ENCODE results near the gene INHBA.

The INHBA gene

GRCh38 chr7:41702635-41703371, at the start of gene INHBA:
Gene INHBA (minus strand): TSS chr7:41703090. CDS start chr7:41700374, 2,716 bp downstream.
- DNase-seq (ENCODE audit: low spot score) = no peak

GRCh38 chr7:41752615-41753014, 49.7 kb upstream of the INHBA start:
- no peak for DNase-seq (ENCODE audit: low spot score)

- DNase-seq (ENCODE audit: low spot score) = no peak
Observed at GRCh38 chr7:41750661-41751540, 48.0 kb upstream of the INHBA start.

GRCh38 chr7:41747961-41748360, 45.1 kb upstream of the INHBA start:
- DNase-seq (ENCODE audit: low spot score) = no peak

GRCh38 chr7:41745451-41745850, 42.6 kb upstream of the INHBA start:
- DNase-seq (ENCODE audit: low spot score) = no peak

GRCh38 chr7:41744161-41744560, 41.3 kb upstream of the INHBA start:
- no peak for DNase-seq (ENCODE audit: low spot score)

- DNase-seq (ENCODE audit: low spot score) = no peak
Observed at GRCh38 chr7:41742401-41743020, 39.6 kb upstream of the INHBA start.

- DNase-seq (ENCODE audit: low spot score) = no peak
Observed at GRCh38 chr7:41738806-41739205, 35.9 kb upstream of the INHBA start.

GRCh38 chr7:41738336-41738735, 35.4 kb upstream of the INHBA start:
- no peak for DNase-seq (ENCODE audit: low spot score)

GRCh38 chr7:41735206-41735605, 32.3 kb upstream of the INHBA start:
- no peak for DNase-seq (ENCODE audit: low spot score)

- DNase-seq (ENCODE audit: low spot score) = no peak
Observed at GRCh38 chr7:41732843-41733306, 30.0 kb upstream of the INHBA start.

- no peak for DNase-seq (ENCODE audit: low spot score)
Observed at GRCh38 chr7:41732436-41732785, 29.5 kb upstream of the INHBA start.

GRCh38 chr7:41731493-41732435, 28.9 kb upstream of the INHBA start:
- no peak for DNase-seq (ENCODE audit: low spot score)

GRCh38 chr7:41730668-41731067, 27.8 kb upstream of the INHBA start:
- DNase-seq (ENCODE audit: low spot score) = no peak

GRCh38 chr7:41730161-41730560, 27.3 kb upstream of the INHBA start:
- DNase-seq (ENCODE audit: low spot score) = no peak

- DNase-seq (ENCODE audit: low spot score) = no peak
Observed at GRCh38 chr7:41729059-41729458, 26.2 kb upstream of the INHBA start.

GRCh38 chr7:41725013-41725412, 22.1 kb upstream of the INHBA start:
- no peak for DNase-seq (ENCODE audit: low spot score)

GRCh38 chr7:41720886-41721285, 18.0 kb upstream of the INHBA start:
- DNase-seq (ENCODE audit: low spot score) = no peak

GRCh38 chr7:41720046-41720445, 17.2 kb upstream of the INHBA start:
- DNase-seq (ENCODE audit: low spot score) = no peak

GRCh38 chr7:41716691-41717090, 13.8 kb upstream of the INHBA start:
- no peak for DNase-seq (ENCODE audit: low spot score)

GRCh38 chr7:41715000-41715399, 12.1 kb upstream of the INHBA start:
- no peak for DNase-seq (ENCODE audit: low spot score)
